NB4 (cell line): Measurements from ENCODE around the gene SGCD.
A peak's percentile ranks its signal among the peaks of the same experiment; 100 is the strongest.

ENCODE experiments used
- DNase-seq: peaks from one replicate; pipeline ENCODE4 v3.0.0; 2010; ENCODE audit warnings: low read depth
- H3K4me3 ChIP-seq: one replicate; pipeline ENCODE4 v1.5.1; 2011; ENCODE audit warnings: mild to moderate bottlenecking, low read depth, low read length, moderate library complexity
- CTCF ChIP-seq: IDR thresholded peaks from one replicate; pipeline ENCODE4 v1.5.1; 2012; ENCODE audit warnings: low read depth, low read length
- MAX ChIP-seq: IDR thresholded peaks from 2 replicates; pipeline ENCODE4 v1.6.1; 2011; ENCODE audit warnings: low read depth, low read length
- MYC ChIP-seq: IDR thresholded peaks from 2 replicates; pipeline ENCODE4 v1.6.1; 2011; ENCODE audit warnings: low read depth, low read length
- POLR2A ChIP-seq: IDR thresholded peaks from 2 replicates; pipeline ENCODE4 v1.6.1; 2011; ENCODE audit warnings: mild to moderate bottlenecking; ENCODE audit not compliant: insufficient read length; ENCODE audit errors: extremely low read depth

The SGCD gene

GRCh38 chr5:156367597-156367996 is 40.6 kb downstream of the SGCD start:
- H3K4me3 ChIP-seq = no peak overlapping the region
- DNase-seq = peak; percentile 2
- TF ChIP-seq CTCF = no peak
- no peak for TF ChIP-seq MAX
- TF ChIP-seq MYC = no peak
- no peak for TF ChIP-seq POLR2A

GRCh38 chr5:156375895-156376495 is 49.0 kb downstream of the SGCD start:
- DNase-seq = no peak
- TF ChIP-seq POLR2A (no peak), MYC (no peak), MAX (no peak), CTCF (no peak)
- no peak overlapping the region for H3K4me3 ChIP-seq

GRCh38 chr5:156376751-156377150 is 49.8 kb downstream of the SGCD start:
- no peak for TF ChIP-seq MAX
- no peak for TF ChIP-seq MYC
- no peak for TF ChIP-seq CTCF
- TF ChIP-seq POLR2A = no peak
- H3K4me3 ChIP-seq = no peak overlapping the region
- DNase-seq = no peak

- TF ChIP-seq POLR2A (no peak), CTCF (no peak), MAX (no peak), MYC (no peak)
- no peak overlapping the region for H3K4me3 ChIP-seq
- no peak for DNase-seq
Measured at GRCh38 chr5:156378159-156378558, 51.2 kb downstream of the SGCD start.

GRCh38 chr5:156379206-156379605 is 52.2 kb downstream of the SGCD start:
- no peak for TF ChIP-seq POLR2A
- no peak for TF ChIP-seq CTCF
- no peak for TF ChIP-seq MYC
- TF ChIP-seq MAX = no peak
- no peak for DNase-seq
- no peak overlapping the region for H3K4me3 ChIP-seq

GRCh38 chr5:156380848-156381247 is 53.9 kb downstream of the SGCD start:
- no peak for DNase-seq
- TF ChIP-seq POLR2A (no peak), CTCF (no peak), MYC (no peak), MAX (no peak)
- no peak overlapping the region for H3K4me3 ChIP-seq
